DMS79 (cell line): ENCODE measurements around the gene CCDC74B.
"Not testable (repeated sequence)": the region's sequence is repeated elsewhere in the genome, so short reads cannot be mapped to it uniquely, and the experiment has no call there.

Source experiments
- DNase-seq: peaks from one replicate; lab custom pipeline; 2025; lab: John Stamatoyannopoulos, UW

The CCDC74B gene

DNA sequence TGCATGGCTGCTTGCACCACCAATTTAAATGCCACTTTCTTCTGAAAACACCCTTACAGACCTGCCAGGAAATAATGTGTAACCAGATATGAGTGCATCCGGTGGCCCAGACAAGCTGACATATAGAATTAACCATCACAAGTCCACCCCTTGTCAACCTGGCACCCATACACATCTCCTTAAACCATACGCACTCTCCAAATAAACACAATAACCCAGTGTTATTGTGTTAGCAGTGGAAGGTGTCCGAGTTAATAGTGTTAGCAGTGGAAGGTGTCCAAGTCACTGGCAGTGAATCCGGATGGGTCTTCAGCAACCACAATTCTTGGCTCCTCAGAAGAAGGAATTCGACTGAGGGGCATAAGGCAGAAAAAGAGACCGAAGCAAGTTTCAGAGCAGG, 3.6 kb upstream of the CCDC74B start:
- DNase-seq: not testable (repeated sequence)

DNA sequence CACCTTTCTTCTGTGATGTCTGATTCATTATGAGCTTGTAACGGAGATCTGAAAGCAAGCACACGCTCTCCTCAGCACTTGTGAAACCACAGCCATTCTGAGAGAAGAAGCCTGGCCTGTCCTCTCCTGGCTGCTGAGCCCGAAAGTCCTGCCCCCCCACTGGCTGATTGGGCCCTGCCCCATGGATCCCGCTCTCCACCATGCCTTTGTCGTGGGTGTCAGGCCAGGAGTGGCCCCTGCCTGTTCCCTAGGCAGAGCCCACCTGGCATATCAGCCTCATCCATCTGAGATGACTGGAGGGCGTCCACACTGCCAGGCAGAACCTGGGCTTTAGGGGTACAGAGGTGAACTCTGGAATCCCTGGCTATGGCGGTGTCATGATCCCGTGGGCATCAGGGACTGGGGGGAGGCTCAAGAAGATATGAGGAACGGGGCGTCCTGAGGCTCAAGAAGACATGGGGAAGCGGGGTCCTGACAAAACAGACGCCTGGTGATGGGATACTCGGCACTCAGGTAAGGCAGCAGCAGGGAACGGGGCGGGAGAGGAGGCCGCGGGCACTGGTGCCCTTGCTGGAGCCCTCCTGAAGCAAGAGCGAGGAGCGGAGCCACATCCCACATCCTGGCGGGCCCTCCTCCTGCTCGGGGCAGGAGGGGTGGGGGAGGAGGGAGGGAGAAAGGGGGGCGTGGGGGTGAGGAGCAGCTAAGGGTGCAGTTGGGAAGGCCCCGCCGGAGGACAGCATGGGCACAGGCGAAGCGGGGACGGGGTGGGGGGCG, 1.5 kb downstream of the CCDC74B start:
- DNase-seq: not testable (repeated sequence)

DNA sequence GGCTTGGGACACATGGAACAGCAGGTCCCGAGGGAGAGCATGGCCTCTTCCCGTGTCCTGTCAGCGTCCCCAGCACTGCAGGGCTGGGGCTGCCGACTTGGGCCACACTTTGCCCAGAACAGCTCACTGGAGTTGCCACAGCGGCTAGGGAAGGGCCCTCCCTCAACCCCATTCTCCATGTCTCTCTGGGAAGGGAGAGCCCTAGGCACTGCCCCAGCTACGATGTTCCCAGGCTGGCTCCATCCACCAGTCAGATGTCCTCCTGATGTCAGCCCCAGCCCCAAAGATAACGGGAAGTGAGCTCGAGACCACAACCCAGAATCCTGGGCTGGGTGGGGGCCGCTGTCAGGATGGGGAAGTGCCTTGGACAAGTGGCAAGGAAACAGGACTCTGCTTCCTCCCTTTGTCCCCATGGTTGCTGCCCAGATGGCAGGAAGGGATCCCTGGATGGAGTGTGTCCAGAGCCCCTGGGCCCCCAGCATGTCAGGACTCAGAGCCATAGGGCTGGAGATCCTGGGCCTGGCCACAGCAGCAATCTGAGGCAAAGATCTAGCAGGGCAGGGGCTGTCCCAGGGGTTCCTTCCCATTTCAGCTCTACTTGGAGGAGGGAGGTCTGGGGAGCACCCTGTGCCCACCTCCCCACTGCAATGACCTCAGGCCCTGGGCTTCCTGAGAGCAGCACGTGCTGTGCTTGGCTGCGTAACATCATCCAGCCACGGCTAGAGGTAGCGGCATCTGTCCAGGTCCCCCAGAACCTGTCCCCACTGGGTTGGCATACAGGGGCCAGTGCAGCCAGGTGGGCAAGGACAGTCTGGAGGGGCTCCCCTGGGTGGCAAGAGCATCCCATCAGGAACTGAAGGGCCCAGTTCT, 2.3 kb downstream of the CCDC74B start:
- not testable (repeated sequence) for DNase-seq

DNA sequence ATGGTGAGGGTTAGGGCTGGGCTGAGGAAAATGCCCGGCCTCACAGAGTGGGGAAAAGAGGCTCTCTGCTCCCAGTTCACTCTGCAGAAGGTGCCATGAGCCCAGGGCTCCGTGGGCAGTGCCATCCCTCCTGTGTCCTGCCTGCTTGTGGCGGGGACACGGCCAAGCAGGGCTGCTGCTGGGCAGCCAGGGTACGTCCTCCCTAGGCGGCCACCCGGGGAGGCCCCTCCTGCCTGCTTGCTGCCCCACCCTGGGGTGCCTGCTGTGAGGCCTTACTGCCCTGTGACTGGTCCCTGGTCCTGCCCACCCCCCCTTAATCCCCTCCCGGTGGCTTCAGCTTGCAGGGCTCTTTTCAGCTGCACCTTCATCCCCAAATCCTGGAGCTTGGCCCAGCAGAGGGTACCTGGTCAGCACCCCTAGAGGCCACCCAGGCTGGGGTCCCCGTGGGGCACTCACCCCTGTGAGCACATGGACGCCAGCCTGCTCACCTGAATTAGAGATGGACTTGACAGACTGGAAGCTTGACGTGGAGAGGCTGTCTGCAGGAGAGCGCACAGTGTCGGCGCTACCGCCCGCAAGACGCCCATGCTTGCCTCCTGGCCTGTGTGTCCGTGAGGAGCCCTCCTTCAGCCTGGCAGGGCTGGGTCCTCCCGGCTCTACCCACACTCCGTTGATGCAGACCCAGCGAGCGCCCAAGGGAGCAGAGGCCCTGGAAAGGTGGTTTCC, 3.1 kb downstream of the CCDC74B start:
- DNase-seq: not testable (repeated sequence)

DNA sequence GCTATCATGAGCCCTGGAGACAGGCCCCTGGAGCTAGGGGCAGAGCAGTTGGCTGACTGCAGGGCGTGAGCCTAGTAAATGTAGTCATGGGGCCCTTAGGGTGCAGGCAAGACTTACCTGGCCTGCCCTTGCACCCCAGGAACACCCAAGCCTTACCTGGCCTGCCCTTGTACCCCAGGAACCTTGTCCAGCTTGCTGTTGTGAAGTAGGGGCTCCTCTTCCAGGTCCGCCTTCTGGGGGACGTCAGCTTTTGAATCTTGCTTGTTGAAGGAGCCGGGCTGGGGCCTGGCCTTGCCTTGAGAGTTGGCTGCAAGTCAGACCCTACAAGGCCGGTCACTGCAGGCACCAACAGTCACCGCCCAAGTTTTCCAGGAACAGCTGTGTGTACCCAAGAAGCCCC, 3.9 kb downstream of the CCDC74B start:
- DNase-seq: not testable (repeated sequence)

DNA sequence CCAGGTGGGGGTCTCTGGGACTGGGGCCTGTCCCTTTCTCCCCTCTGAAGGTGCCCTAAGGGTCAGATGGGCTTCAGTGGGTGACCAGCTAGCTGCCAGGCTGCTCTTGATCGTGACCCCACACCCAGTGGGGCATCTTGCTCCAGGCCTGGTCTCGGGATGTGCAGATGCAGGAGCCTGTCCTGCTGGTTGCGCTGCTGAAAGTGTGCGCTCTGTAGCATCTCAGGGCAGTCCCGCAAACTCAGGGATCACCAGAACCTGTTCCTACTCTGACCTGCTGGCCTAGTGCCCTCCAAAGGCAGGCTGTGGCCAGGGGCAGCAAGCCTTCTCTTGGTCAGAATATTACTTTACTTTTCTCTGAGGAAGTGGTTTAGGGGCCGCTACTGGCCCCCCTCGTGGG, 4.4 kb downstream of the CCDC74B start:
- DNase-seq: not testable (repeated sequence)

DNA sequence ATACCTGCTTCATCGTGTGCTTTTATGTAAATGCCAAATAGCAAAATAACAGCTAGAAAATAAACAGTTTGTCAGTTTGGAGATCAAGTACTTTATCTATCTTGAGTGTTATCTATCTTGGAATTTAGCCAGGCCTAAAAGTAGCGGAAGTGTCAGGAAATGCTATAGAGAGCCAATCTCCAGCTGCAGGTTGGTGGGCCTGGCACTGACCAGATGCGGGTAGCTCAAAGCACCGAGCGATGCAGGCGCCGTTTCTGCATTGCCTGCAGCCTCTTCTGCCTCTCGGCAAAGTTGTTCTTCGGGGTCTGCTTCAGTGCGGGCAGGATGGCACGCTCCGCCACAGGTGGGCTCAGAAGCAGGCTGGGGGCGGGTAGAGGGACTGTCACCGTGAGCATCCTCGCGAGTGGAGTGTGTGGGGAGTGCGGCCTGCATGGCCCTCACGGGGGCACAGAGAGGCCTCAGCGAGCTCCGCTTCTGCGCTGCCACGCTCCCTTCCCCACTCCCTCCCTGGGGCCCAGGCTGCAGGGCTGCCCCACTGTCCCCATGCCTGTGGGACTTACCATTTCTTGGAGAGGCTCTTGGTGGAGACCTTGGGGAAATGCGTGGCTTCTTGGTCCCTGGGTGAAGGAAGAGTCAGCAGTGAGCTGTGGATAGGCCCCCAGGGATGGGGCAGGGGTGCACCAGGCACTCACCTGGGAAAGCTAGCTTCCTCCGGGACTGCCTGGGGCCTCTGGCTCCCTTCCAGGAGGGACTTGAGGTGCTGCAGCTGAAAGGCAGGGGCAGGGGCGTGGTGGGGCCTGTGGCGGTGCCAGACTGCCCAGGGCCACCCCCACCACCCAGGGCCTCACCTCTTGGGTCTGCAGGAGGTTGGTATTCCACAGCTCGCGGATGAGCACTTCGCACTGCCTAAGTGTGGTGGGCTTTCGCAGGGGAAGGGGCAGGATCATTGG, 5.3 kb downstream of the CCDC74B start:
- not testable (repeated sequence) for DNase-seq

DNA sequence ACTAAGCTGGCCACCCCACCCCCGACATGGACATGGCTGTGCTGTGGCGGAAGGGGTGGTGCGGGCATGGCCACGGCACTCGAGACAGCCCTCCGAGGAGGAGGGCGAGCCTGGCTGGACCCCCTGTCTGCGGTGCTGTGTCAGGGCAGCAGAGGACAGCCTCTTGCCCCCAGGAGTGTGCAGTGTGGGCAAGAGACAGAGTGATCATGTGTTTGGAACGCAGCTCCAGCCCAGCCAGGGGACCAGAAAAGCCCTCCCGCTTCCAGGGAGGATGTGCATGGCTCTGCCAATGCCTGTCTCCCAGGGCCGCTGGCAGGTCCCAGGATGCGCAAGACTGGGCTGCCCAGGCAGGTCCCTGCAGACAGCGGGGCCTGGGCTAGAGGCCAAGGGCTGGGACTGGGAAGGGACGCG, 6.1 kb downstream of the CCDC74B start:
- not testable (repeated sequence) for DNase-seq

DNA sequence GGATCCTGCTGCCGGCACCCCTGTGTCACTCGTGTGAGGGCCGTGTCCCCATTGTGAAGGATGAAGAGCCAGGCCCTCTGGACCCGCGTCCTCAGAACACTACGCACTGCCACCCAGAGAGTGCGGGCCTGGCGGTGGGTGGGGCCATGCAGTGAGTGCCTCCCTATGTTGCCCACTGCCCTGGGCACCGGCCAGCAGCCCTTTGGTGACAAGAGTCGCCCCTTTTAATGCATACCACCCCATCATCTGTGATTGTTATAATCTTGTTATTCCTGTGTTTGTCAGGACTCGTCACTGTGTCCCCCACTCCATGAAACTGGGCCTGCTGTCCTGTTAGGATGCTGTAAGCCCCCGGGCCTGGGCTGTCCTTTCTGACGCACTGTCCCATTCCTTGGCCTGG, 6.6 kb downstream of the CCDC74B start:
- not testable (repeated sequence) for DNase-seq

DNA sequence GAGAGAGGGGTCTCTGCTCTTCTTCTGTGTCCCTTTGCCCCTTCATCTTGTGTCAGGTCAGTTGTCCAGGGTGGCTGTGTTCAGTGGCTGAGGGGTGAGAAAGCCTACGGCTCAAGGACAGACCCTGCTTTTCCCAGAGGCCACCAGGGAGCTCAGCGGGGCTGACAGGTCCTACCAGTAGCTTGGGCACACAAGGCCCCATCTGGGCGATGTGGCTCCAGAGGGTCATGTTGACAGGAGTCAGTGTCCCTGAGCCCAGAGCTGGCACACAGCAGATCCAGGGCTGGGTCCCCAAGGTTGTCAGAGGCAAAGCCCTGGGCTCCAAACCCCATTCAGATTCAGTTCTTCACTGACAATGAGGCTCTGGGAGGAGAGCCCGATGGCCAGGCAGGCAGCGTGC, 7.8 kb downstream of the CCDC74B start:
- DNase-seq: not testable (repeated sequence)

DNA sequence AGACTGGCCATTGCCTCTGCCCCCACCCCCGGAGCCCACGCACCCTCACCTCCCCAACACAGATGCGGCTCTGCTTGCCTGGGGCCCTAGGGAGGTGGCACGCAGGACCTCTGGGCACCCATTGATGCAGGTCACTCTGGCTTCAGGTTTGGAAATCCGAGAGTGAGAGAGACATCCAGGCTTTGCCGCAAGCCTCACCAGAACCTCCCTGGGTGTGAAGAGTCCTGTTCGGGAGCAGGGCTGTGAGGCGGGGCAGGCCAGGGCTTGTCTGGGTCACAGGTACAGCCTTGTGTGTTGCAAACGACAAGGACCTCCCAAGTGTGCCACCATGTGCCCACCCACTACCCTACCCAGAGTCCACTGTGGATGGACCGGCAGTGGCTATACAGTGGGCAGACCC, 8.4 kb downstream of the CCDC74B start:
- not testable (repeated sequence) for DNase-seq

DNA sequence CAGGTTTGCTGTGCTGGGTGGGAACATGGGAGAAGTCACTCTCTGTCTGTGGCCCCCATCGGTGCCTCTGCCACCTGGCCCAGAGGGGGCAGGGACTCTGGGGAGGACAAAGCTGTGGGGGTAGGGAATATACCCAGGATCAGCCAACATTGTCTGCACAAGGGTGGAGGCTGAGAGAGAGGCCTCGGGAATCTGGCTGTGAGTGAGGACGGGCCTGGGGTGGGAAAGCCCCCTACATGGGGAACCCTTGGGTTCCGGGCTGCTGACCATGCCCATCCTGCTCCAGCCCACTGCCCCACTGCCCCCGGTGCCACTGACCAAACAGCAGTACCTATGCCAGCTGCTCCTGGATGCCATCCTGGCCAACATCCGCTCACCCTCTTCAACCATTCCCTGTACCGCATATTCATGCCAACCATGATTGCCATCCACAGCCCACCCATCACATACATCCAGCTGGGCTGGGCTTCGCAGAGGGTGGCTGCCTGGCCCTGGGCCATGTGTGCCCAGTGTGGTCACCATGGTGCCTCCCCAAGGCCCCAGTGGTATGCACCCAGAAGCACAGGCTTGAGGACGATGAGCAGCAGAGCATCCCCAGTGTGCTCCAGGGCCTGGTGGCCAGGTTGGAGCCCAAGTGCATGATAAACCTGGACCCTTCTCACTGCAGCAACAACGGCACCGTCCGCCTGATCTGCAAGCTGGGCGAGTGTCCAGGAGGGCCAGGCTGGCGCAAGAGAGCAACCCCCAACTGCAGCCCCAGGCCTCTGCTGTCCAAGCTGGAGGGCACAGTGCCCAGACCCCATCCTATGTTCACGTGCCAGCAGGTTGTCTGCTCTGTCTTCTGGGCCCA, 9.0 kb downstream of the CCDC74B start:
- no peak for DNase-seq

DNA sequence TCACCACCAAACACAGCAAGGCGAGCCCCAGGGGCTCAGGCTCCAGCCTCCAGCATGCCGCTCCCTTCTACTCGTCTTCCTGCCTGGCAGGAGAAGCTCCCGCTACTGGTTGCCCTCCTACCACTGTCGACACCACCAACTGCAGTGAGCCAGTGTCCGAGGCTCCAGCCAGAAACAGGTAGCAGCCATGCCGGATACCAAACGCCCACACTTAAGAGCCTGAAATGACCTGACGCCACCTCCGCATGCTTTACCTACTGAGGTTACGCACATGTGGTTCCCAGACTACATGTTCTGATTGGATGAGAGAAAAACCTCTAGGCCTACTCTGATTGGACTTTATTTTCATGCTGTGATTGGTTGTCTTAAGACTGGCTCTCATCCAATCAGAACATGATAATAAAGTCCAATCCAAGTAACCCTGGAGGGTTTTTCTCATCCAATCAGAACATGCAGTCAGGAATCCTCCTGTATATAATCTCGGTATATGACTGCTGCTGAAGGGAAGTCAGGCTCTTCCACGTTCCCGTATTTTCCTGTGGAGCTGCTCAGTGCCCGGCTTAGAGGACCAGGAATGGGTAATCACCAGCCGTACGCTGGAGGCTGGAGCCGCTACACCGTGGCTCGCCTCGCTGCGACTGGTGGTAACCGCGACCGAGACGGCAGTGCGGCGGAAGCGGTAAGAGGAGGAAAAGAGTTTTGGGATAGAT, 15.6 kb downstream of the CCDC74B start, which contains the start of gene POTEF:
TSS of gene POTEF (minus strand) at position 103 of the 710 bp plus-strand sequence. CDS start 8,707 bp downstream, outside the sequence.
- not testable (repeated sequence) for DNase-seq

DNA sequence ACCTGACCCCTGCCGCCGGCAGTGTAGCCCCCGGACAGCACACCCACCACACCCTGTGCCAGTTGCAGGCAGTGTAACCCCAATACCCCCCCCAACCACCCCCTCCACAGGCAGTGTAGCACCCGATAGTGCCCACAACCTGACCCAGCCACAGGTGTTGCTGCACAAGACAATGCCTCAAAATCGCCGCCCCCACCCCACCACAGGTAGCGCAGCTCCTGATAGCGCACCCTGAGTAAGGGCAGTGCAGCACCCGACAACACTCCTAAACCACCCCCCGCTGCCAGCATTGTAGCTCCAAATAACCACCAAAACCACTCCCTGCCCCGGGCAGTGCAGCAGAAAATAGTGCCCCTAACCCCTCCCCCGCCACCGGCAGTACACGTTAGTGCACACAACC, 16.4 kb downstream of the CCDC74B start:
- DNase-seq: not testable (repeated sequence)

DNA sequence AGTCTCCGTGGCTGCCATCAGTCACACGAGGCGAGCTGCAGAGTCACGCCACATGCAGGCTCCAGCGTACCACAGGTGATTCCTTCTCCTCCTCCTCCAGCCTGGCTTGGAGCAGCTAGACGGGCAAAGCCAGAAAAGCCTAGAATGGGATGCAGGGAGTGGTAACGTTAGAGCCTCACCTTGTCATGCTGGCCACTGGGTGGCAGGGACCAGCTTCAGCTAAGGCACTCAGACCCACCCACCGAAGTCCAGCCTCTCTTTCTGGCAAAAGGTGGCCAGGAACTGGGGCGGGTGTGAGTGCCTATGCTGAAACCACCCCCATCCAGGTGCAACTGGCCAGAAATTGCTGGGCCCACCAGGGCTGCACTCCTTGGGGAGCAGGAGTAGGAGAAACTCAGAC, 17.2 kb downstream of the CCDC74B start:
- not testable (repeated sequence) for DNase-seq

DNA sequence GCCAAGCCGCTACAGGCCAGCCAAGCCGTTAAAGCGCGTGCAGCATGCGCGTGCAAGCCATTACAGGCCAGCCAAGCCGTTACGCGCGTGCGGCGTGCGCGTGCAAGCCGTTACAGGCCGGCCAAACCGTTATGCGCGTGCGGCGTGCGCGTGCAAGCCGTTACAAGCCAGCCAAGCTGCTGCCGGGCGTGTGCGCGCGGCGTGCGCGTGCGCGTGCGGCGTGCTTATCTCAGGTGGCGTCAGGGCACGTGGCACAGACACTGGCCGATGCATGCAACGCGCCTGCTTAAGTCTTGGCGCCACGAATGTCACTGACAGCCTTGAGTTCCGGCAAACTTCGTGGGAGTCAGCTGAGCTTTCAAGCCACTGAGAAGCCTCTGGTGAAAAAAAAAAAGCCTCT, 24.0 kb downstream of the CCDC74B start:
- not testable (repeated sequence) for DNase-seq

DNA sequence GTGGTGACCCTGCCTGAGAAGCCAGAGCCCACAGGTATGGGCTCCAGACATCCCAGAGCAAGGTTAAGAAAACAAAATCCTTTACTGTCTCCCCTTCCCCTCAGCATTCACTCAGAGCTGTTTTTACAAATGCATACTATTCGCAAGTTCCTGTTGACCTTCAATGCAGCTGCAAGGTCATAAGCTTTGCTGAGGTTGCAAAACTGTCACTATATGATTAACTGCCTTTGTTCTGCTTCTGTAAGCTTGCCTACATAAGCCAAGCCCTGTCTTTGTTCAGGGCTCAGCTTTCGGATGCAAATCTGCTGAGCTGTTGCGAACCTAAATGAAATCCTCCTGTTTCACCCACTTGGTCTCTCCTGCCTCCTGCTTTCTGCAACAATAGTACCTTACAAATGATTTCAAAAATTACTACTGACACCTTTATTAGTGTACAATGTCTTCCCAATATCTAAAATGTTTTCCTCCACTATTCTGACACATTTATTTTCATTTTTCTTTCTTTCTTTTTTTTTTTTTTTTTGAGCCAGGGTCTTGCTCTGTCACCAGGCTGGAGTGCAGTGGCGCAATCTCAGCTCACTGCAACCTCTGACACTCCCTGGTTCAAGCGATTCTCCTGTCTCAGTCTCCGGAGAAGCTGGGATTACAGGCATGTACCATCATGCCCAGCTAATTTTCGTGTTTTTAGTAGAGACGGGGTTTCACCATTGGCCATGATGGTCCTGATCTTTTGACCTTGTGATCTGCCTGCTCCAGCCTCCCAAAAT, 42.1 kb downstream of the CCDC74B start:
- not testable (repeated sequence) for DNase-seq
